ENCODE results near the gene RERE. TPM values are rescaled to one million over a fixed set of nuclear protein-coding genes. Genes with fewer than 3 reads are reported as not detected.

The RERE gene
- total RNA-seq, 2 donors from 2014 or later, result 96.0 to 105 TPM

DNA sequence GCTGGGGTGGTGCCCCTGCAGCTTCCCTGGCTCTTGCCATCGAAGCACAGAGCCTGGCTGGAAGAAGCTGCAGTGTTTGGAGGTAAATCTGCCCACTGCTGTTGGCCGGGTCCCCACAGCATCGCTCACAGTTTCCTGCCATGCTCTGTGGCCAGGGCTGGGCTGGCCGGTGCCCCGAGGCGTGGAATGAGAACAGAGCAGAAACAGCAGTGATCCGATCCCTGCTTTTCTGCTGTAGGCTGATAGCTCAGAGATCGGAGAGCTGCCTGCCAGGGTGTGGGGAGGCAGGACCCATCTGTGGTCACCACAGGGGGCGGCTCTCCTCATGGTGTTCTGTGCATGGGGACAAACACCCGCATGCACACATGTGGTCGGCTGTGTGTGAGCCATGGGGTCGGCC lies 488.0 kb downstream of the RERE start:
- TF ChIP-seq, protein P1, sequence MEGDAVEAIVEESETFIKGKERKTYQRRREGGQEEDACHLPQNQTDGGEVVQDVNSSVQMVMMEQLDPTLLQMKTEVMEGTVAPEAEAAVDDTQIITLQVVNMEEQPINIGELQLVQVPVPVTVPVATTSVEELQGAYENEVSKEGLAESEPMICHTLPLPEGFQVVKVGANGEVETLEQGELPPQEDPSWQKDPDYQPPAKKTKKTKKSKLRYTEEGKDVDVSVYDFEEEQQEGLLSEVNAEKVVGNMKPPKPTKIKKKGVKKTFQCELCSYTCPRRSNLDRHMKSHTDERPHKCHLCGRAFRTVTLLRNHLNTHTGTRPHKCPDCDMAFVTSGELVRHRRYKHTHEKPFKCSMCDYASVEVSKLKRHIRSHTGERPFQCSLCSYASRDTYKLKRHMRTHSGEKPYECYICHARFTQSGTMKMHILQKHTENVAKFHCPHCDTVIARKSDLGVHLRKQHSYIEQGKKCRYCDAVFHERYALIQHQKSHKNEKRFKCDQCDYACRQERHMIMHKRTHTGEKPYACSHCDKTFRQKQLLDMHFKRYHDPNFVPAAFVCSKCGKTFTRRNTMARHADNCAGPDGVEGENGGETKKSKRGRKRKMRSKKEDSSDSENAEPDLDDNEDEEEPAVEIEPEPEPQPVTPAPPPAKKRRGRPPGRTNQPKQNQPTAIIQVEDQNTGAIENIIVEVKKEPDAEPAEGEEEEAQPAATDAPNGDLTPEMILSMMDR (IDR thresholded peaks at IDR 0.05), result no peak

DNA sequence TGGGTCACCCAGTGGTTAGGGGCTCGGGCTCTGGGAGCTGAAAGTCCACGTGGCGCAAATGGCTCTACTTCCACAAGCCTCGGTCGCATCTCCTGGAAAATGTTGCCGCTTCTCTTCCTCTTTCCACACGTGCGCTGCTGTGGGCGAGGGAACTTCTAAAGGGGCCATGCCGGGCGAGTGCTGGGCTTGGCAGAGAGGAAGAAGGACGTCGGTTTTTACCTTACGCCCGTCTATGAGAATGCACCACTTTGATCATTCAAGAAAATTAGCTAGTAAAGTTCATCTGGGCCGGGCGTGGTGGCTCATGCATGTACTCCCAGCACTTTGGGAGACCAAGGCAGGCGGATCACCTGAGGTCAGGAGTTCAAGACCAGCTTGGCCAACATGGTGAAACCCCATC lies 489.2 kb downstream of the RERE start:
- no peak overlapping the region for H3K27ac ChIP-seq
- H3K9ac ChIP-seq (ENCODE audit: low read depth in 2 of 2, low read length in 2 of 2), result no peak overlapping the region
- H3K9me3 ChIP-seq, result no peaks in the 10 kb centered on the region
- H3K27me3 ChIP-seq, result no peaks in the 10 kb centered on the region
- no peaks in the 10 kb centered on the region for H3K36me3 ChIP-seq
- intact Hi-C loops (cut with DNase I), result no loop called here
- no peaks in the 10 kb centered on the region for H3K4me1 ChIP-seq
- no peak for DNase-seq
- TF ChIP-seq, protein P1 (IDR thresholded peaks at IDR 0.05), result no peak
- no peak overlapping the region for H3K4me3 ChIP-seq

More for the DNA sequence above, 488.0 kb downstream of the RERE start:
- Histone ChIP-seq H3K27ac (no peak overlapping the region), H3K9ac (ENCODE audit: low read depth in 2 of 2, low read length in 2 of 2) (no peak overlapping the region), H3K4me3 (no peak overlapping the region), H3K27me3 (no peaks in the 10 kb centered on the region), H3K4me1 (no peaks in the 10 kb centered on the region), H3K36me3 (no peaks in the 10 kb centered on the region), H3K9me3 (no peaks in the 10 kb centered on the region)
- no peak for DNase-seq
- intact Hi-C loops (cut with DNase I), result no loop called here

DNA sequence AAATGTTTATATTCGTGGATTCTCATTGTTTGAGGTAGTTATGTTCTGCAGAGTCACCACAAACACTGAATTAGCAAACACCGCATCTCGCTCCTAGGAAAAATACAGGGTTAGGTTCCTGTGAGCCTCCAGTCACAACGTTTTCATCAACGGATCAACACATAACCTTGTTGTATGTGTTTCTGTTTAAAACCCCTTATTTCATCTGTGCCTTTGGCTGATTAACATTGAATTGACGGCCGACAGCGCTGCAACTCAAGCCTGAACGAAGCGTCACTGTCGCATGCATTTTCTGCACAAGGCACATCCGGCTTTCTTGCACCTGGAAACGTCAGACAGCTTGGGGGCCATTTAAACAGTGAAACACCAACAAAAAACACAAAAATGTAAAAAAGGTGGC lies 491.2 kb downstream of the RERE start:
- Histone ChIP-seq H3K27me3 (no peaks in the 10 kb centered on the region), H3K9ac (ENCODE audit: low read depth in 2 of 2, low read length in 2 of 2) (no peak overlapping the region), H3K4me3 (no peak overlapping the region), H3K4me1 (no peaks in the 10 kb centered on the region), H3K27ac (no peak overlapping the region), H3K9me3 (no peaks in the 10 kb centered on the region), H3K36me3 (no peaks in the 10 kb centered on the region)
- TF ChIP-seq, protein P1 (IDR thresholded peaks at IDR 0.05), result no peak
- DNase-seq, result no peak
- intact Hi-C loops (cut with DNase I), result no loop called here

DNA sequence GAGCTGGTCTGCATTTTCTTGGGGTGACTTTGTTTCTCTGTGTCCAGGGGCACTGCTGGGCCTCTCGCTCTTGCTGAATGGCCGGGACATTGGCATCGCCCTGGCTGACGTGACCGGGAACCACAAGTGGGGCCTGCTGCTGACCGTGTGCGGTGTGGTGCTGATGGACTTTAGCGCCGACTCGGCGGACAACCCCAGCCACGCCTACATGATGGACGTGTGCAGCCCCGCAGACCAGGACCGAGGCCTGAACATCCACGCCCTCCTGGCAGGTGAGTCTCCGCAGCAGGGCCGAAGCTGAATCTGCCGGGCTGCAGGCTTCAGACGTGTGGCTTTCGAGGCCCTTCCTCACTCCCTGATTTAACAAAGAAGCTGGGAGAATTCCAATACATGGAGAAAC lies 491.7 kb downstream of the RERE start:
- intact Hi-C loops (cut with DNase I), result no loop called here
- H3K4me1 ChIP-seq, result no peaks in the 10 kb centered on the region
- no peaks in the 10 kb centered on the region for H3K9me3 ChIP-seq
- no peak for DNase-seq
- TF ChIP-seq, protein P1 (IDR thresholded peaks at IDR 0.05), result no peak
- H3K36me3 ChIP-seq, result no peaks in the 10 kb centered on the region
- no peaks in the 10 kb centered on the region for H3K27me3 ChIP-seq
- H3K27ac ChIP-seq, result no peak overlapping the region
- H3K4me3 ChIP-seq, result no peak overlapping the region
- no peak overlapping the region for H3K9ac ChIP-seq (ENCODE audit: low read depth in 2 of 2, low read length in 2 of 2)

DNA sequence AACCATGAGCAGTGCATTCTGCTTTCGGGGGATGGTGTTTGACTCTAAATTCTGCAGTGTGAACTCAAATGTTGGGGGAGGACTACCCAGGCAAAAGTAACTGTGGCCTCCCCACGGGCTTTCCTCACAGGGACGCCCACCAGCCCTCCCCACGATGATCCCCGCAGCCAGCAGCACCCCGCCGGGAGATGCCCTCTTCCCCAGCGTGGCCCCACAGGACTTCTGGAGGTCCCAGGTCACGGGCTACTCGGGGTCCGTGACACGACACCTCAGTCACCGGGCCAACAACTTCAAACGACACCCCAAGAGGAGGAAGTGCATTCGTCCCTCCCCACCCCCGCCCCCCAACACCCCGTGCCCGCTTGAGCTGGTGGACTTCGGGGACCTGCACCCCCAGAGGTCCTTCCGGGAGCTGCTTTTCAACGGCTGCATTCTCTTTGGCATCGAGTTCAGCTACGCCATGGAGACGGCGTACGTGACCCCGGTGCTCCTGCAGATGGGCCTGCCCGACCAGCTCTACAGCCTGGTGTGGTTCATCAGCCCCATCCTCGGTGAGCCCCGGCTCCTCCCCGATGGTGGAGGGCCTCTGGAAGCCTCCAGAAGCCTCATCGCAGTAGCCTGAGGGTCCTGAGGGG lies 493.1 kb downstream of the RERE start:
- Histone ChIP-seq H3K27ac (no peak overlapping the region), H3K36me3 (no peaks in the 10 kb centered on the region), H3K4me3 (no peak overlapping the region), H3K4me1 (no peaks in the 10 kb centered on the region), H3K27me3 (no peaks in the 10 kb centered on the region), H3K9ac (ENCODE audit: low read depth in 2 of 2, low read length in 2 of 2) (no peak overlapping the region), H3K9me3 (no peaks in the 10 kb centered on the region)
- DNase-seq, result no peak
- TF ChIP-seq, protein P1 (IDR thresholded peaks at IDR 0.05), result no peak
- intact Hi-C loops (cut with DNase I), result no loop called here
